Loucy (cell line): ENCODE results near the gene USO1.
A peak's percentile ranks its signal among the peaks of the same experiment; 100 is the strongest.

Experiments used
- H2AFZ ChIP-seq: fragments of 200-600 bp; sonication (generic); 2 replicates; pipeline ENCODE4 v1.6.0; 2016; ENCODE audit warnings: antibody characterized with exemption, mild to moderate bottlenecking, low read length, moderate library complexity
- H3F3A ChIP-seq: fragments of 200-600 bp; 2 replicates; pipeline ENCODE4 v1.6.0; 2016; ENCODE audit warnings: antibody characterized with exemption, low read depth, mild to moderate bottlenecking
- H3K27me3 ChIP-seq: fragments of 200-600 bp; sonication (generic); 2 replicates; pipeline ENCODE4 v1.6.1; 2014; ENCODE audit warnings: low read length, mild to moderate bottlenecking; ENCODE audit not compliant: insufficient read depth, poor library complexity, severe bottlenecking
- H3K36me3 ChIP-seq: fragments of 200-600 bp; sonication (generic); 2 replicates; pipeline ENCODE4 v1.6.1; 2016; ENCODE audit warnings: low read length; ENCODE audit not compliant: insufficient read depth
- H3K4me1 ChIP-seq: fragments of 200-600 bp; sonication (generic); 2 replicates; pipeline ENCODE4 v1.5.1; 2014; ENCODE audit warnings: low read length, mild to moderate bottlenecking; ENCODE audit not compliant: insufficient read depth, poor library complexity, severe bottlenecking
- H3K4me2 ChIP-seq: fragments of 200-600 bp; sonication (generic); 2 replicates; pipeline ENCODE4 v1.6.0; 2014; ENCODE audit warnings: antibody characterized with exemption, low read length, low read depth, mild to moderate bottlenecking; ENCODE audit not compliant: poor library complexity, severe bottlenecking
- H3K4me3 ChIP-seq: fragments of 200-600 bp; sonication (generic); 2 replicates; pipeline ENCODE4 v1.5.1; 2014; ENCODE audit warnings: low read length, mild to moderate bottlenecking, mixed read lengths; ENCODE audit not compliant: poor library complexity, severe bottlenecking
- H3K79me2 ChIP-seq: fragments of 200-600 bp; sonication (generic); 2 replicates; pipeline ENCODE4 v1.6.1; 2014; ENCODE audit warnings: low read length; ENCODE audit not compliant: insufficient read depth
- H3K9ac ChIP-seq: fragments of 200-600 bp; sonication (generic); 2 replicates; pipeline ENCODE4 v1.6.0; 2014; ENCODE audit warnings: mild to moderate bottlenecking, low read depth, low read length, moderate library complexity; ENCODE audit not compliant: poor library complexity, severe bottlenecking
- H3K9me2 ChIP-seq: fragments of 200-600 bp; sonication (generic); replicated peaks from 2 replicates; pipeline ENCODE4 v1.6.1; 2016; ENCODE audit warnings: low read depth, low read length, mixed read lengths
- H3K9me3 ChIP-seq: fragments of 200-600 bp; sonication (generic); 2 replicates; pipeline ENCODE4 v1.6.1; 2014; ENCODE audit warnings: mild to moderate bottlenecking, antibody characterized with exemption, low read length, low read depth; ENCODE audit not compliant: insufficient read depth
- H4K20me1 ChIP-seq: fragments of 200-600 bp; sonication (generic); 2 replicates; pipeline ENCODE4 v1.6.0; 2014; ENCODE audit warnings: antibody characterized with exemption, low read length, mild to moderate bottlenecking; ENCODE audit not compliant: insufficient read depth, poor library complexity, severe bottlenecking
- CTCF ChIP-seq: fragments of 200-600 bp; sonication (generic); conservative IDR thresholded peaks from 2 replicates; pipeline ENCODE4 v1.5.1; 2014; ENCODE audit warnings: mild to moderate bottlenecking, antibody characterized with exemption, low read length
- EZH2phosphoT487 ChIP-seq: fragments of 200-600 bp; IDR thresholded peaks from 2 replicates; pipeline ENCODE4 v1.6.1; 2018; ENCODE audit warnings: antibody characterized with exemption, mild to moderate bottlenecking, moderate library complexity, borderline replicate concordance

The USO1 gene

GRCh38 chr4:75717408-75717807 is 7.0 kb upstream of the USO1 start:
- Histone ChIP-seq H3K9ac (no peak overlapping the region), H3K9me2 (no peaks in the 10 kb centered on the region), H3K79me2 (peaks cover 17% of the 10 kb centered on the region; the same call in 1 of the 2 replicates), H3K4me1 (peaks cover 17% of the 10 kb centered on the region), H2AFZ (no peak overlapping the region), H3K4me3 (no peak overlapping the region), H3K36me3 (no peaks in the 10 kb centered on the region), H3K4me2 (no peak overlapping the region), H3F3A (no peaks in the 10 kb centered on the region), H3K27me3 (no peaks in the 10 kb centered on the region), H3K9me3 (no peaks in the 10 kb centered on the region), H4K20me1 (no peaks in the 10 kb centered on the region)
- no peak for TF ChIP-seq EZH2phosphoT487
- no peak for TF ChIP-seq CTCF

- Histone ChIP-seq H3K9me3 (no peaks in the 10 kb centered on the region), H2AFZ (no peak overlapping the region), H3K9me2 (no peaks in the 10 kb centered on the region), H3F3A (no peaks in the 10 kb centered on the region), H4K20me1 (peaks cover 8% of the 10 kb centered on the region), H3K36me3 (no peaks in the 10 kb centered on the region), H3K9ac (no peak overlapping the region), H3K4me3 (no peak overlapping the region), H3K4me2 (no peak overlapping the region), H3K4me1 (peaks cover 29% of the 10 kb centered on the region), H3K79me2 (peaks cover 26% of the 10 kb centered on the region), H3K27me3 (no peaks in the 10 kb centered on the region)
- TF ChIP-seq EZH2phosphoT487, result no peak
- no peak for TF ChIP-seq CTCF
These were observed 5.8 kb upstream of the USO1 start for GRCh38 chr4:75718529-75718928.

- Histone ChIP-seq H3K9me2 (no peaks in the 10 kb centered on the region), H3K9me3 (no peaks in the 10 kb centered on the region), H3K4me3 (peak overlapping the region; percentile 74), H3F3A (no peaks in the 10 kb centered on the region), H3K27me3 (no peaks in the 10 kb centered on the region), H4K20me1 (peaks cover 20% of the 10 kb centered on the region), H3K4me2 (peak overlapping the region; percentile 96), H3K4me1 (peaks cover 42% of the 10 kb centered on the region), H3K36me3 (no peaks in the 10 kb centered on the region), H3K79me2 (peaks cover 57% of the 10 kb centered on the region), H2AFZ (no peak overlapping the region), H3K9ac (peak overlapping the region; percentile 86)
- TF ChIP-seq EZH2phosphoT487 (no peak), CTCF (no peak)
These were observed 2.0 kb upstream of the USO1 start for GRCh38 chr4:75722417-75722816.
